HEK293 (cell line): ENCODE measurements around the gene FBXW11.

Experiments
- KLF1 ChIP-seq: fragments of 450-650 bp; formaldehyde crosslinking; IDR thresholded peaks from 2 replicates; pipeline ENCODE4 v1.5.1; 2016; ENCODE audit warnings: missing biosample characterization, missing genetic modification characterization
- MZF1 ChIP-seq: fragments of 450-650 bp; formaldehyde crosslinking; IDR thresholded peaks from 2 replicates; pipeline ENCODE4 v1.5.1; 2017; ENCODE audit warnings: missing biosample characterization, missing genetic modification characterization, borderline replicate concordance
- REPIN1 ChIP-seq: fragments of 450-650 bp; formaldehyde crosslinking; IDR thresholded peaks from 2 replicates; pipeline ENCODE4 v1.5.1; 2017; ENCODE audit warnings: missing biosample characterization, missing genetic modification characterization, low read depth
- WT1 ChIP-seq: fragments of 450-650 bp; formaldehyde crosslinking; IDR thresholded peaks from 2 replicates; pipeline ENCODE4 v1.5.1; 2016; ENCODE audit warnings: missing biosample characterization, missing genetic modification characterization
- ZNF114 ChIP-seq: fragments of 450-650 bp; formaldehyde crosslinking; IDR thresholded peaks from 2 replicates; pipeline ENCODE4 v1.5.0; 2017; ENCODE audit warnings: missing biosample characterization, missing genetic modification characterization
- ZNF2 ChIP-seq: fragments of 450-650 bp; formaldehyde crosslinking; IDR thresholded peaks from 2 replicates; pipeline ENCODE4 v1.5.1; 2016; ENCODE audit warnings: missing biosample characterization, missing genetic modification characterization
- TF ChIP-seq, protein P1 (sequence below): fragments of 450-650 bp; formaldehyde crosslinking; optimal IDR thresholded peaks from 2 replicates; pipeline ENCODE3; 2016; ENCODE audit warnings: missing biosample characterization, mild to moderate bottlenecking, missing genetic modification characterization
- TF ChIP-seq, protein P2 (sequence below): fragments of 450-650 bp; formaldehyde crosslinking; IDR thresholded peaks from 2 replicates; pipeline ENCODE4 v1.5.1; 2016; ENCODE audit warnings: missing biosample characterization, missing genetic modification characterization

DNA sequence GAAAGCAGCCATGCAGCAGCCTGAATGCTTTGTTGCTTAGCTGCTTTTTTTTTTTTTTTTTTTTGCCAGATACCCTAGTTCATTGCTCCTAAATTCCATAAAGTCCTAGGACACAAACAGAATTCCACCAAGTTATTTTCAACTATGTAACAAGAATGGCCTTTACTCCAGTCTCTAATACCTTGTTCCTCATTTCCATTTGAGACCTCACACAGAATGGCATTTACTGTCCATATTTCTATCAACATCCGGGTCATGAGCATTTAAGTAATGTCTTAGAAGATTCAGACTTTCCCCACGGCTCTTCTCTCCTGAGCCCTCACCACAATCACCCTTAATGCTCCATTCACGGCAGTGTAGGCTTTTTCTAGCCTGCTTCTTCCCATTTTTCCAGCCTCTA is 31.7 kb upstream of the FBXW11 start:
- TF ChIP-seq REPIN1 (tag by site-specific recombination) (no peak), KLF1 (tag by site-specific recombination) (no peak), MZF1 (tag by site-specific recombination) (no peak), WT1 (tag by site-specific recombination) (no peak), ZNF114 (tag by site-specific recombination) (no peak), ZNF2 (no peak)
- TF ChIP-seq, protein P1, sequence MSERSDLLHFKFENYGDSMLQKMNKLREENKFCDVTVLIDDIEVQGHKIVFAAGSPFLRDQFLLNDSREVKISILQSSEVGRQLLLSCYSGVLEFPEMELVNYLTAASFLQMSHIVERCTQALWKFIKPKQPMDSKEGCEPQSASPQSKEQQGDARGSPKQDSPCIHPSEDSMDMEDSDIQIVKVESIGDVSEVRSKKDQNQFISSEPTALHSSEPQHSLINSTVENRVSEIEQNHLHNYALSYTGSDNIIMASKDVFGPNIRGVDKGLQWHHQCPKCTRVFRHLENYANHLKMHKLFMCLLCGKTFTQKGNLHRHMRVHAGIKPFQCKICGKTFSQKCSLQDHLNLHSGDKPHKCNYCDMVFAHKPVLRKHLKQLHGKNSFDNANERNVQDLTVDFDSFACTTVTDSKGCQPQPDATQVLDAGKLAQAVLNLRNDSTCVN (tag by site-specific recombination), result no peak
- TF ChIP-seq, protein P2, sequence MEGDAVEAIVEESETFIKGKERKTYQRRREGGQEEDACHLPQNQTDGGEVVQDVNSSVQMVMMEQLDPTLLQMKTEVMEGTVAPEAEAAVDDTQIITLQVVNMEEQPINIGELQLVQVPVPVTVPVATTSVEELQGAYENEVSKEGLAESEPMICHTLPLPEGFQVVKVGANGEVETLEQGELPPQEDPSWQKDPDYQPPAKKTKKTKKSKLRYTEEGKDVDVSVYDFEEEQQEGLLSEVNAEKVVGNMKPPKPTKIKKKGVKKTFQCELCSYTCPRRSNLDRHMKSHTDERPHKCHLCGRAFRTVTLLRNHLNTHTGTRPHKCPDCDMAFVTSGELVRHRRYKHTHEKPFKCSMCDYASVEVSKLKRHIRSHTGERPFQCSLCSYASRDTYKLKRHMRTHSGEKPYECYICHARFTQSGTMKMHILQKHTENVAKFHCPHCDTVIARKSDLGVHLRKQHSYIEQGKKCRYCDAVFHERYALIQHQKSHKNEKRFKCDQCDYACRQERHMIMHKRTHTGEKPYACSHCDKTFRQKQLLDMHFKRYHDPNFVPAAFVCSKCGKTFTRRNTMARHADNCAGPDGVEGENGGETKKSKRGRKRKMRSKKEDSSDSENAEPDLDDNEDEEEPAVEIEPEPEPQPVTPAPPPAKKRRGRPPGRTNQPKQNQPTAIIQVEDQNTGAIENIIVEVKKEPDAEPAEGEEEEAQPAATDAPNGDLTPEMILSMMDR (tag by site-specific recombination), result no peak
